ENCODE data around the gene HDAC8.
A peak's percentile ranks its signal among the peaks of the same experiment; 100 is the strongest.
"Not testable (repeated sequence)": the region's sequence is repeated elsewhere in the genome, so short reads cannot be mapped to it uniquely, and the experiment has no call there.

The HDAC8 gene

DNA sequence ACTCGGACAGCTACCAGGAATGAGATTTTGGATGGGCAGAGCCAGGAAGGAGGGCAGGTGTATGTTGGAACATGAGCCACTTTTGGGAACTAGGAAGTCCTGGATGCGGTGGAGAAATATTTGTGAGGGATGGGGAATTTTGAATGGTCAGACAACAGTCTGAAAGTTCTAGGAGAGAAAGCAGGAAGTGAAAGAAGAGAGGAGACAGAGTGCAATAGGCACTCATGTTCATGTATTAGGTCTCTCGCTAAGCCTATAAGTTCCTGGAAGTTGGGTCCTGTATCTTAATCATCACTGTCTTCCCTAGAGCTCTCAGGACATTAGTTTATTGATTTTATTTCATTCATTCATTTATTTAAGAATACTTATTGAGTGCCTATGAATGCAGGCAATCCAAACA, 201.2 kb downstream of the HDAC8 start:
- no peak for DNase-seq

DNA sequence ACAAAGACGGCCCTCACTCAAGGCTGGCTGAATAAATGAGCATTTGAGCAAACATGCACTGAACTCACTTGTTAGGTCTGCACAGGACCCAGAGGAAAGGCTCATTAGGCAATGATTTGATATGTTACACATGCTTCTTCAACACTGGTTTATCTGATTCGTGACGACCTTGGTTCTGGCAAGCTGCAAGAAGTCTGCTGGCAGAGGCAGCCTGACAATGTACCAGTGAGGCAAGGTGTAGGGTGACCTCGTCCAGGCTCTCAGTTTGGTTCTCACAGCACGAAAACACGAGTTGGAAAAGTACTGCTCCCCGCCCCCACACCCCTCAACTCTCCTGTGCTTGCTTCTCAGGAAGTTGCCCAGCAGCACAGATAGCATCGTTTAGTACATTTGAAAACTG, 203.8 kb downstream of the HDAC8 start:
- no peak for DNase-seq

DNA sequence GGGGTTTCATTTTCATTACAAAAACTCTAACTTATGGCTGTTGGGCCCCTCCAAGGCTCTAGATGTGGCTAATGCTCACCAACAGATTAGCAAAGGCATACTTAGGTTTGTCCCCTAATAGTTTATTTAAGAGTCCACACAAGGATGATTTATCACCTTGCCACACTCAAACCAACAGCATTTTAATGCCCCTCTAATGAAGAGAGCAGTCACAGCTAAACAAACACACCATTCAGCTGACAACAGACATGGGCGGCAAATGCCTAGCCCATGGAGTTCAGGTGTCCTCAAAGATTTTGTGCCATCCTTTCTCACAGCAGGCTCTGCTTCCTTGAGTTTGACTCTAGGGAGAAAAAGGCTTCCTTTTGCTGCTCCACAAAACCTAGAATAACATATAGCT, 205.1 kb downstream of the HDAC8 start:
- DNase-seq: no peak

DNA sequence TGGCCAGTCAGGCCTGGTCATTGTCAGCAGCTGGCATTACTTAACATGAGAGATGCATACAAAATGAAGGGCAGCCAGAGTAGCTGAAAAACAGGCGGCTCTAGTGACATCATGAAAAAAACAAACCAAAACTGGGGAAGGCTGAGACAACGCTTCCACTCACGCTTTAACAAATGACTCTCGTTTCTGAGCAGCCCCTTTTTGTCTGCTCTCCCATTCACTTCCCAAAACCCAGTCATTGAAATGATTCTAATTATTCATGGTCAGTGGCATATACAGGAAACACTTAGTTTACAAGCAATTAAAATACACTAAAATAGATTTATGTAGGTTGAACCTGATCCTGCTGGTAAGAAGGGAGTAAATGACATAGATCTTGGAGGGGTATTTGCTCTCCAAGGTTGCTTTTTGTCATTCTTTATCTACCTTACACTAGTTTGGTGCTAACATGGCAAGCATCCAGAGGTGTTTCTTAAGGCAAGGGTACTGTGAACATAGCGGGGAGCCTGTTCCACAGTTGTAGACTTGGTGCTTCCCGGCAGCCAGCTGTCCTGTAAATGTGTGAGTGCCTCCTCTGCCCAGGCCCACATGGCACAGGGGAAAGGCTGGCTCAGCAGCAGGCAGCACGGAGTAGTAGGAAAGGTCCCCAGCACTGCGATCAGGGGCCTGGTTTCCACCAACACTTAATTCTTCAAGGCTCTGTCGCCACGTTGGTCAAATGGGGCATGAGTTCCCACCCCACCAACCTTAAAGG, 205.8 kb downstream of the HDAC8 start:
- DNase-seq: no peak

DNA sequence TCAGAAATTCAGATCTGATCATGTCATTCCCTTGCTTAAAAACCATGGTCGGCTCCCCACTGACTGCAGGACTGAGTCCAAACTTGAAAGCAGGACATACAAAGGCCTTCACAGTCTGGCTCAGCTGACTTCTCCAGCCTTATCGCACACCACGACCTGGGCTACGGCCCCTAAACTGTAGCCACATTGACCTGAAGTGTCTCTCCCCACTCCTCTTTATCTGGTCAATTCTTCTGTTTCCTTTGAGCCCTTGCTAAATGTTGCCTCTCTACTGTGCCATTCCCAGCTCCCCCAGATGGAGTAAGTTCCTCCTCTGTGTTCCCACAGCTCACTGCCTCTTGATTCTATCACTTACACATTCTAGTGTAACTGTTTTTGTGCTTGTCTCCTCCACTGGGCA, 206.5 kb downstream of the HDAC8 start:
- DNase-seq: no peak

DNA sequence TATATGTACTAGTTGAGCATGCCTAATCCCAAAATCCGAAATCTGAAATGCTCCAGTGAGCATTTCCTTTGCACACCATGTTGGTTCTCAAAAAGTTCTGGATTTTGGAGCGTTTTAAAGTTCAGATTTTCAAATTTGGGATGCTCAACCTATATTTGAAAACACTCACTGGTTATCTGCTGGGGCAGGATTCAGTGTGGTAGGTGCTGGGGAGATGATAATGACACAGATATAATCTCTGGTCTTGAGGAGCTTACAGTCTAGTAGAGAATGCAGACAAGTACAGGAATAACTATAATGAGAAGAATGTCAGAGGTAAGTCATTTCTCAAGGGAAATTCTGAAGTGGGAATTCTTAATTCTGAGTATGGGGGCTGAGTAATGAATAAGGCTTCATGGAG, 207.5 kb downstream of the HDAC8 start:
- DNase-seq: no peak

DNA sequence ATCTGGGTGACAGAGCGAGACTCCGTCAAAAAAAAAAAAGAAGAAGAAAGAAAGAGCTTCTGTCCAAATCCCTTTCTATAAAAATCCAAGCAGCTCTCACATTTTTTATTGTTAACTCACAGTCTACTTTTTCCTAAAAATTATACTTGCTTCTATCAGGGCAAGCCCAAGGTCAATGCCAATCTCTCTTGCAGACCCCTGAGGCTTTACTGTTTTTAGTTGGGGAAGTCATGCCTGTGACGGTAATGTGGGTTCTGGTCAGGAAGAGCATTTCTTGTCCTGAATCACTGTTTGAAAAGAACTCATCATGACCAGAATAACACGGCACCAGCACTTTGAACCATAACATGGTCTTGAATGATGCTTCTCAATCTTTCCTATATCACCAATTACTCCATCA, 212.3 kb downstream of the HDAC8 start:
- DNase-seq: no peak

DNA sequence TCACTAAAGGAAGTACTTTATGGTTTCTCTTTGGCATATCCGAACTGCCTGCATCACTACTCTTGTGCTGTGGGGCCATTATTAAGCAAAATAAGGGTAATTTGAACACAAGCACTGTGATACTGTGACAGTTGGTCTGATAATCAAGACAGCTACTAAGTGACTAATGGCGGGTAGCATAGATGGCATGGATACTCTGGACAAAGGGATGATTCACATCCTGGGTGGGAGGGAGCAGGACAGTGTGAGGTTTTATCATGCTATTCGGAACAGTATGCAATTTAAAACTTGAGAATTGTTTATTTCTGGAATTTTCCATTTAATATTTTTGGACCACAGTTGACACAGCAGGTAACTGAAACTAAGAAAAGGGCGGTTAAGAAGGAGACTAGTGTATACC, 214.3 kb downstream of the HDAC8 start:
- DNase-seq: no peak

DNA sequence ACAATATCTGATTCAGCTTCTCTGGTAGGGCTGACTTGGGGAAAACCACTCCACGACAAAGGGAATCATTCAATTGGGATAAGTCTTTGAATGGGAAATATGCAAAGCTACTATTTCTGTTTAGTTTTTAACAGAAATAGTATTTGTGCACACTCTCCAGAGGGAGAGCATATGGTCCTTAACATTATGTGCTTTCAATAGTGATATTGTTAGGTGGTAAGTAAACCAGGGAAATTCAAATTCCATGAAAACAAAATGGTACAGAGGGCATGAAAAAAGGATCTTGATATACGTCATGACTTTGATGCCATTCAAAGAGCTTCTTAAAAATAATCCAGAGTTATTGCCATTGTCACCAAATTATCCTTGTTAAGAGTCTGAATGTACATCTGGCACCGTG, 219.9 kb downstream of the HDAC8 start:
- DNase-seq: no peak

DNA sequence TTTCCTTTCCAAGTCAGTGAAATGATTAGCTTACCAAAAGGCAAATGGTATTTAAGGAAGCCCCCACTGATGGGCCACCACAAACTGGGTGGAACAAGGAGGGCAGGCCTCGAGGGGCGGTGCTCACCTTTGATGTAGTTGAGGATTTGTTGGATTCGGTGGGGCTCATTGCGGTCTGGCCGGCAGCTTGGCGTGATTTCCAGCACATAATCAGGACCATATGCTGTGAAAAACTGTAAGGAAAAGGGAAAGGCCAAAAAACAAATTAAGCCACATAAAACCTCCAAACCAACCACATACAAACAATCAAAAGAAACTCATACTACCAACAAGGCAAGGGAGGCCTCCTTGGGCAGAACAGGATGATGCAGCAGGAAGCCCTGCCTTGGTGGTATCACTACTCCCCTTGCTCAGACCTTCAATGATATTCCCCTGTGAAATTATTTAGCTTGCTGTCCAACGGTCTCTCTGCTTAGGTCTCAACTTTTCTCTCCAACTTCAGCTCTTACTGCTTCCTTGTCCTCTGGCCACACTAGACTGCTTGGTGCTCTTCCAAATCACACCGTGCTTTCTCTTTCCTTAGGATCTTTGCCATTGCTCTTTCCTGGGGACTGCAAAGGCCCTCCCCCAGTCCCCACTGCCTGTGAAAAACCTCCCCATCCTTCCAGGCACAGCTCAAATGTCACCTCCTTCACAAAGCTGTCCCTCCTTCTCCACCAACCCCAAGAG, 220.9 kb downstream of the HDAC8 start:
- DNase-seq: no peak

DNA sequence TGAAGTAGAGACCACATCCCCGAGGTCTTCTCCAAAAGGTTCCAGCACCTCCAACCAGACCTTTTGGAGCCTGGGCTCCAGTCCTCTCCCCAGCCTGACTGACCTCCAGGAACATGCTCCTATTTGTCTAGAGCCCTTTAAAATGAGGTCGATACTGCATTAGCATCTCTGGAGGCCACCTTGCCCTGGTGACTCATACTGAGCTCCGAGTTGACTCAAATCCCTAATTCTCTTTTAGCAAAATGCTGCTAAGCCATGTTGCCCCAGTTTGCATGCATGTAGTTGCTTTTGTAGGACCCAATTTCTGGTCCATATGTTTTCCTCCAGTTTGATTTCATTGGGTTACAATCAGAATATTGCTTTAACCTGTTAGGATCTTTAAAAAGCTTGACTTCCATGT, 223.5 kb downstream of the HDAC8 start:
- DNase-seq: no peak

DNA sequence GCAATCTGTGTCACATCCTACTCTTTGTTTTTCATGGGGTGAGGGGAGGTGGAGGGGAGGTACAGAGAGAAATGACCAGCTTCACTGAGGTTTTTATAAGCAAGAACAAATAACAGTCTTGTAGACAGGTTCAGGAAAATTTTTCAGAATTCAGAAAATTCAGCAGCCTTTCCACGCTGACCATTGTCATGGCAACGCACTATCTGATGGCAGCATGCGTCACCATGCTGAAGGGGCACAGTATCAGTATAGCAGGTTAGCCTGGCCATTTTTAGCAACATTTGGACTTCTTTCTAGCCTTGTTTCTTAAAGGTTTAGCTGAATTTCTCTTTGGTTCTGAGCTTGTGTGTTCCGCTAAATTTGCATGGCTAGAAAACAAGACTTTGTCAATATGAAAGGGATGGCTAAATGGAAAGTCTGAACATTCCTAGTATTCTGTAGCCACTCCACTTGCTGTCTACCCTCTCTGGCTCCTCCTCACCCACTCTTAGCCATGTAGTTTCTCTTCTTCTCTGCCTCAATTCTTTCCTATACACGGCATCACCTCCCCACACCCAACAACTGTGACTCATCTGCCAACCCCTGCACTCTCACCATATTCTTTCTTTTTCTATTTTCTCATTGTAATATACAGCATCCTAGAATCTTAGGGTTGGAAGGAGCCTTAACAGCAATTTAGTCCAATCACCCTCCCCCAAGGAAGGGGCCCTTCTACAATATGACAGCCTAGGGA, 224.2 kb downstream of the HDAC8 start:
- no peak for DNase-seq

DNA sequence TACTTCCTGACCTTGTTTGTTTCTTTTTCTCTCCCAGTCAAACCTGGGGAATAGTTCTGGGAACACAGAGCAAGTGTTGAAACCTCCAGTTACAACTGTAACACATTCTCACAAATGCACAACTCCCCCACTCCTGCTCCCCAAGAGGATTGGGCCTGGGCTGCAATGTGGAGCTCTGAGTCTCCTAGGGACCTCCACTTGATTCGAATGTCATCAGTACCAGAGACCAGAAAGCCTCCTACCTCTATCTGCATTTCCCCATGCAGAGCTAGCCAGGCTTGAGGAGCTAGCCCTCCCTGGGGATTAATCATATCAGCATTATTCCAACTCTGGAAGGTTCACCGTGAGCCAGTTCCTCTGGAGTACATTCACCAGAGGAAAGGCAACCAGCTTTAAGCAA, 225.3 kb downstream of the HDAC8 start:
- DNase-seq: no peak

DNA sequence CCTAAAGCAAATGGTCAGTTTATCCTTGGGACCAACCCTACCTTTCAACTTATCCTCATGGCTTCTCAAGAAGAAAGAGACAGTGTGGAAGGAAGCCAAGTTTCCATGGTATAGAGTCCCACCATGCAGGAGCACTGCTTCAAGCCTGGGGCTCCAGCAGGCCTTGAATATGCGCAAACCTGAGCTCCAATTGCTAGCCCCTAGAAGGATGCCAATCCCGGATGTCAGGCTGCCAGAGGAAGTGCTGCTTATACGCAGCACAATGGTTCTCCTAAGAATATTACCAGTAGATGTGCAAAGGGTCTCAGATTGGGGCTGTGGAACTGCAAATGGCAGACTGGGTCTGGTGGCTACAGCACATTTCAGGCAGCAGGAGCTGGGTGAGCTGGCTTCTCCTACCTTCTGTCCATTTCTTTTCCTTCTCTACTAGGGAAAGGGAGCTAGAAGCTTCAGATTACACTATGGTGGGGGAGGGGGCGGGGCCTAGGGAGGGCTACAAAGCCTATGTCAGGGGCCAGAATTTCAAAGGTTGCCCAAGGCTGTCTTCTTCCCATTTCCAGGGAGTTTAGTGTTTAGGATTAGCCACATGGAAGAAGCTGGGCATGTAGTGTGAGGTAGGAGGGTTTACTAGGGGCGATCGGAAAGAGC, 226.2 kb downstream of the HDAC8 start:
- no peak for DNase-seq

DNA sequence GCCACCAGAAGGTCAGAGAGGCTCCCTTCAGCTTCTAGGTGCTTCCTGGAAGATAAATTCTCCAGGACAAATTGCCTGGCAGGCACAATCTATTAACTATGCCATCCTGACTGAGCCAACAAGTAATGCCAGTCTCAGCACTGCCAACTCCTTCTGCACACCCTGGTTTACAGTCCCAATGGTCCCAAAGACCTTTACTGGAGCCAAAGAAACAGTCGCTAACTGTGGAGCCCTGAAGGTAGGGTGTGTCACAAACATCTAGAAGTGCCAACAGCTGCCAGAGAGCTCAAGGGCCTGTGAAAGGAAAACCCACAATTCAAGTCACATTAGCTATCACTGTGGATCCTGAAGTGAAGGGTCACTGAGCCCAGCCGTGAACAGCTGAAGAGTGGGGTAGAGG, 232.0 kb downstream of the HDAC8 start:
- no peak for DNase-seq

DNA sequence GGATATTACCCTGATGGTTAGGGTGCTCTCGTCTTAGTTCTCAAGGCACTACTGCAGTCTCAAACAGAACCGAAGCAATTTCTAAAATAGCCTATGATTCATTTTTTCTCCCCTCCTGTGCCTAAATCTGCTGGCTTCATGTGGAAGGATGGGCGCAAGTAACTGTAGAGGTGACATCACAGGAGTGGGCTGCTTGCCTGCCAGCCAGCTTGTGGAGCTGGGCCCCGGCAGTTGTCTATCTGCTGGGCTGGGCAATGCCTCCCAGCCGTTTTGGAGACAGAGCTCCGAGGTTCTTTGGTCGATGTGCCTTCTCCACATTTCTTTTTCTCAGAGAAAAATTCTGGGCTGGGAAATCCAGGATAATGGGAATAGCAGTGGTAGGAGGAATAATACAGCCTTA, 232.6 kb downstream of the HDAC8 start:
- DNase-seq: no peak

DNA sequence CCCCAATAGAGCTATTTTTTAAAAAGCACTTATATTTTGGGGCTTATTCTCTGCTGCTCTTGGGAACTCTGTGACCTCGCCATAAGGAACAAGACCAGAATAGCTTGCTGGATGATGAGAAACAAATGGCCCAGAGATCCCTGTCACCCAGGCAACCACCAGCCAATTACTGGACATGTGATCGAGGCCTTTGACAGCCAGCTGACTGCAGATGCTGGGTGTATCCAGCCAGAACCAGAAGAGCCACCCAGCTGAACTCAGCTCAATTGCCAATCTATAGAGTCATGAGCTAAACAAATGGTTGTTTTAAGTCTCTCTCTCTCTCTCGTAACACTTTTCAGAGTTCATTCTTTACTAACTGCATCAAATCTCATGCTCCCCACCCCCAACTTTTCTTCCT, 242.5 kb downstream of the HDAC8 start:
- DNase-seq: peak; percentile 45

DNA sequence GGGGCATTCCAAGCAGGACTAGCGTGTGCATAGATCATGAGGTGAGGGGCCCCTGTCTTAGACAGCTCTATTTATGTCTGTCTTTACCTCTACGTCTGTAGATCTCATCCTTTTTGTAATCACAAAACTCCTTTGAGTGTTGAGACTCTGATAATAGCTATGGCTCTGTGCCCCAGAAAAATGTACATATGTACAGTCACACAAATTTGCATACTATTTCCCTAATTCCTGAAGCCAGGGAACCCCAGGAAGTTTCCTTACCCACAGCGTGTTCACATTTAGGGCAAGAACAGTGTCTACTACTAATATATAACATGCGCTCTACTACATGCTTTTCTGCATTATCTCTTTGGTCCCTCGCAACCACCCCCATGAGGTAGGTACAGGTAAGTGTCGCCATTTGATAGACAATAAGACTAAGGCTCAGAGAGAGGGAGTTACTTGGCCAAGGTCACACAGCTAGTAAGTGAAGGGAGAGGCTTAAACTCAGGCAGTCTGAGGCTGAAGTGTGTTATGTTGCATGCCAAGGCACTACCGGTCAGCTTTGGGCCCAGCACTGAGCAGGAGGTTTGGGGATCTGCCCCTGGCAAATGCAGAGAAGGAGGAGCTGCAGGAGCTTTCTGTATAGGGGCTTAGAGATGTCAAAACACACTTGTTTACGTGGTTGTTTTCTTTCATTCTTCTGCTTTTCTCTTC, 245.9 kb downstream of the HDAC8 start:
- DNase-seq: no peak

DNA sequence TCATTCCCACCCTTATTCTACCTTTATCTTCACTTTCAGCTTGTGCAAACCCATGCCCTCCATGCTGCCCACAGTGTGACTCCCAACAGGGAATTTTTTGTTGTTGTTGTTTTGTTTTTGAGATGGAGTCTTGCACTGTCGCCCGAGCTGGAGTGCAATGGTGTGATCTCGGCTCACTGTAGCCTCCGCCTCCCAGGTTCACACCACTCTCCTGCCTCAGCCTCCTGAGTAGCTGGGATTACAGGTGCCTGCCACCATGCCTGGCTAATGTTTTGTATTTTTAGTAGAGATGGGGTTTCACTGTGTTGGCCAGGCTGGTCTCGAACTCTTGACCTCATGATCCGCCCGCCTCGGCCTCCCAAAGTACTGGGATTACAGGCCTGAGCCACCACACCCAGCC, 253.0 kb downstream of the HDAC8 start:
- not testable (repeated sequence) for DNase-seq

DNA sequence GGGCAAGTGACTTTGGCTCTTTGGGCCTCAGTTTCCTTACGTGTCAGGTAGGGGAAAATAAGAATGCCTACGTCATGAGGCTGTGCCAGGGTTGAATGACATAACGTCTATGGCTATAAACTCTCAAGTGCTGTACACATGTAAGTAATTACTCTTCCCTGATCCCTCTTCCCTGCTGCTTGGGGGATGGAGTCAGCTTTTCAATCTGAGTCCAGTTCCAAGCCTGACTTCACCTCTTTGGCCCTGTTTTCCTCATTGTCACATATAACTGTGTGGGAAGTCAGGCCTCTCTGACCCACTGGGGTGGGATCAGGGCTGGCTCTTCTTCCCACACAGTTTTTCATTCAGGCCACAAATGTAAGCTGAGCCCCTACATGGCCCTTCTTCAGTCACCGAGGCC, 255.5 kb downstream of the HDAC8 start:
- DNase-seq: no peak

DNA sequence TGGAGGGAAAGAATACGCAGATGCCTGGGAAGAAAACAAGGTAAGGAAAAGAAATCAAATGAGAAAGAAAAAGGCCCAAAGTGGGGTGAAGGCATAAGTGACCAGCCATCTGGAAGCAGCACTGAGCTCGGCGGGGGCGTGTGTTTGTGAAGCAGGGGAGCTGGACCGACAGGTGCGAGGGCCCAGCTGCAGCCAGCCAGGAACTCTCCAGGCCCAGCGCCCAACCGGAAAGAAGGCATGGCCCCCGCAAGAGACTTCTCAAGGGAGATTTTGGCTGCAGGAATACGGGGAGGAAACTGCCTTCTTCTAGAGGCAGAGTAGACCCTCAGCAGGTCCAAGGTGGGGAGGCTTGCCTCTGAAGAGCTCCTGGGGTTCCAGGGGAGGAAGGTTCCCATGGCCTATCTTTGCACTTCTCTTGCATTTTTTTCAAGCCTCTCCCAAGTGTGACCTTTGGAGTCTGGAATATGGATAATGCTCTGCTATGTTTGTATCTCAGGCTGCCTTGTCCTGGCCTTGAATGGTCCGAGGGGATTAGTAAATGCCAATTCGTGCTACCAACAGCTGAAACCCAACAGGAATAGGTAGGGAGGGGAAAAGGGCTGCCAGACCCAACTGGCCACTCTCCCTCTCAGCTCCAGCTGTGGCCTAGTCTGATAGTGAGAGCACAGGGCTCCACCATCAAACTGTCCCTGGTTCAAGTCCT, 256.1 kb downstream of the HDAC8 start:
- DNase-seq: no peak

DNA sequence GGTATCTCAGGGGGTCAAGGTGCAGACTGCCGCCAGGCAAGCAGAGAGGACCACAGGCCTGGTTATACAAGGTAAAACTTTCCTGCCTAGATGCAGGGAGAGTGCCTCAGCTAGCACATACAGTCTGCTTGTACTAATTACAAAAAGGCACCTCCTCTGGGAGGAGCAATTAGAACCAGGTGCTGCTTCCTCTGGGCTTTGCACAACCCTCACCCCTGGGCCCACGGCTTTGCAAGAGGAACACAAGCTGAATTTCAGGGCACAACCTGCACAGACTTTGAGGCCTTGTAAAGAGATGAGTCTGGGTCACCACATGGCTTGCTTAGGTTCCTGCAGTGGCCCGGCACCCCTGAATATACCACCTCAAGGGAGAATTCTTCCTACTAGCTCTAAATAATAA, 257.8 kb downstream of the HDAC8 start:
- DNase-seq: no peak
